DND-41 (cell line): ENCODE measurements around the gene RAB33B.
"Not testable (repeated sequence)": the region's sequence is repeated elsewhere in the genome, so short reads cannot be mapped to it uniquely, and the experiment has no call there.

Experiments
- ATAC-seq: fragments of 200-7000 bp; cut with Tn5 transposase; 3 replicates; pipeline ENCODE4 v1.9.1; 2021; ENCODE audit warnings: low read depth; ENCODE audit not compliant: insufficient read depth
- DNase-seq: peaks from one replicate; pipeline ENCODE4 v3.0.0-alpha.2; 2020
- H2AFZ ChIP-seq: 2 replicates; pipeline ENCODE4 v1.6.0; 2012; ENCODE audit warnings: low read depth, low read length
- H3K27ac ChIP-seq: 2 replicates; pipeline ENCODE4 v1.5.1; 2012; ENCODE audit warnings: low read length, inconsistent platforms
- H3K27me3 ChIP-seq: fragments of 200-600 bp; sonication (generic); 2 replicates; pipeline ENCODE4 v1.6.0; 2012; ENCODE audit warnings: low read length, mild to moderate bottlenecking, inconsistent platforms; ENCODE audit not compliant: insufficient read depth, poor library complexity
- H3K36me3 ChIP-seq: 2 replicates; pipeline ENCODE4 v1.5.1; 2012; ENCODE audit warnings: low read length, inconsistent platforms; ENCODE audit not compliant: insufficient read depth
- H3K4me1 ChIP-seq: 2 replicates; pipeline ENCODE4 v1.5.1; 2012; ENCODE audit warnings: mild to moderate bottlenecking, low read length; ENCODE audit not compliant: insufficient read depth
- H3K4me2 ChIP-seq: 2 replicates; pipeline ENCODE4 v1.6.0; 2012; ENCODE audit warnings: mild to moderate bottlenecking, moderate library complexity, low read length, inconsistent platforms; ENCODE audit not compliant: insufficient read depth
- H3K4me3 ChIP-seq, 2 experiments: fragments of 200-600 bp in 1 of 2; shearing (Covaris generic) in 1 of 2; 2 replicates each; pipeline ENCODE4 v1.5.1; 2012 to 2016; ENCODE audit warnings: inconsistent platforms in 2 of 2, low read length in 2 of 2, mild to moderate bottlenecking in 2 of 2, low read depth in 1 of 2, moderate library complexity in 1 of 2
- H3K79me2 ChIP-seq: 2 replicates; pipeline ENCODE4 v1.6.0; 2012; ENCODE audit warnings: low read length, inconsistent platforms; ENCODE audit not compliant: insufficient read depth
- H3K9ac ChIP-seq: 2 replicates; pipeline ENCODE4 v1.6.0; 2012; ENCODE audit warnings: low read depth, mild to moderate bottlenecking, inconsistent platforms, low read length, moderate library complexity
- H3K9me3 ChIP-seq: 2 replicates; pipeline ENCODE4 v1.5.1; 2012; ENCODE audit warnings: low read length, moderate library complexity, mild to moderate bottlenecking, inconsistent platforms; ENCODE audit not compliant: insufficient read depth, severe bottlenecking
- H4K20me1 ChIP-seq: 2 replicates; pipeline ENCODE4 v1.6.0; 2012; ENCODE audit warnings: low read length; ENCODE audit not compliant: insufficient read depth
- CTCF ChIP-seq: IDR thresholded peaks from 2 replicates; pipeline ENCODE4 v1.5.1; 2012; ENCODE audit warnings: borderline replicate concordance, low read length, moderate library complexity, mild to moderate bottlenecking; ENCODE audit not compliant: poor library complexity, severe bottlenecking; ENCODE audit errors: extremely low read depth
- EZH2 ChIP-seq: IDR thresholded peaks from 3 replicates; pipeline ENCODE4 v1.6.1; 2012; ENCODE audit warnings: borderline replicate concordance, low read depth, mild to moderate bottlenecking, moderate library complexity, low read length, inconsistent platforms; ENCODE audit not compliant: severe bottlenecking

RAB33B gene

DNA sequence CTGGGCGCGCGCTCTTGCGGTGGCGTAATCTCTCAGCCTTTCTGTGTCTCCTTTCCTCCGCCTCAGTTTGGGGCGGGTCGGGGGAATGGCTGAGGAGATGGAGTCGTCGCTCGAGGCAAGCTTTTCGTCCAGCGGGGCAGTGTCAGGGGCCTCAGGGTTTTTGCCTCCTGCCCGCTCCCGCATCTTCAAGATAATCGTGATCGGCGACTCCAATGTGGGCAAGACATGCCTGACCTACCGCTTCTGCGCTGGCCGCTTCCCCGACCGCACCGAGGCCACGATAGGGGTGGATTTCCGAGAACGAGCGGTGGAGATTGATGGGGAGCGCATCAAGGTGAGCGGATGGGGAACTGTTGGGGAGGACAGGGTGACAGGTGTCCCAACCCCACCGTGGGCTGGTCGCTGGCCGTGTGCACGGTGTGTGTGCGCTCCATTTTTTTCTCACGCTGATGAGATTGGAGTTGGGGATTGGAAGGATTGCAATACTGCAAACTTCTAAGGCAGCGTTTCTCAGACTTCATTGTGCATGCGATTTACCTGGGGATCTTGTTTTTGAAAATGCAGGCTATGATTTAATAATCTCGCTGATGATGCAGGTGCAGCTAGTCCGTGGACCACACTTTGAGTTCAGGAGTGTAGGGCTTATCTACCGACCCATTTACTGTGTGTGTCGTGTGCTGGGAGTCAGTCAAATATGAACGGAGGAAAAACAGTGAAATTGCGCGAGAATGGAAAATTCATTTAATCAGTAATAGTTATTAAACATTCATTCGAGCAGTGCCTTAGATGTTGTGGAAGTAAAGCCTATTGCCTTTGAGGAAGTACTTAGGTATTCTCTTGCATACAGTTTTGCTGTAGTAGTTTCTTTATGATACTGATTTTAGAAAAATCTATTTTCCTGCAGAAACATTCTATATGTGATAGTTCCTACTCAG is at the start of gene RAB33B:
TSS of gene RAB33B (plus strand) at position 11 of the 935 bp plus-strand sequence. CDS start at position 86, 75 bp downstream.
- ATAC-seq (peak; percentile 0; the same call in 1 of the 3 replicates), DNase-seq (no peak)
- H3K36me3 ChIP-seq, result no peaks in the 10 kb centered on the region; the same call in 1 of the 2 replicates
- H3K9me3 ChIP-seq, result no peaks in the 10 kb centered on the region
- peak within 1 kb of the TSS; percentile 81 for H3K9ac ChIP-seq
- H2AFZ ChIP-seq, result peak within 1 kb of the TSS; percentile 96
- H3K4me2 ChIP-seq, result peak within 1 kb of the TSS; percentile 87
- peaks cover 50% of the 10 kb centered on the region for H3K4me1 ChIP-seq
- peak within 1 kb of the TSS; percentile 63 to 88 for H3K4me3 ChIP-seq
- H4K20me1 ChIP-seq, result no peaks in the 10 kb centered on the region
- peaks cover 45% of the 10 kb centered on the region for H3K79me2 ChIP-seq
- H3K27me3 ChIP-seq, result no peaks in the 10 kb centered on the region
- H3K27ac ChIP-seq, result peak within 1 kb of the TSS; percentile 84
- TF ChIP-seq CTCF (no peak), EZH2 (no peak)

- no peaks in the 10 kb centered on the region for H3K79me2 ChIP-seq
- ATAC-seq, result no peak
- no peaks in the 10 kb centered on the region for H3K9me3 ChIP-seq
Observed at GRCh38 chr4:139410312-139410711, 43.6 kb upstream of the RAB33B start.

GRCh38 chr4:139414671-139415210 is 39.2 kb upstream of the RAB33B start:
- not testable (repeated sequence) for H4K20me1 ChIP-seq, H3K27ac ChIP-seq, DNase-seq, H3K79me2 ChIP-seq, H3K9ac ChIP-seq, H3K9me3 ChIP-seq, ATAC-seq, H3K27me3 ChIP-seq, H3K4me1 ChIP-seq, H3K36me3 ChIP-seq, H3K4me3 ChIP-seq, H2AFZ ChIP-seq, H3K4me2 ChIP-seq

More at GRCh38 chr4:139410312-139410711, 43.6 kb upstream of the RAB33B start:
- Histone ChIP-seq H3K4me1 (no peaks in the 10 kb centered on the region), H3K36me3 (no peaks in the 10 kb centered on the region), H3K4me3 (no peak overlapping the region), H4K20me1 (no peaks in the 10 kb centered on the region), H3K27ac (no peak overlapping the region), H3K9ac (no peak overlapping the region), H3K4me2 (no peak overlapping the region), H3K27me3 (no peaks in the 10 kb centered on the region), H2AFZ (no peak overlapping the region)
- TF ChIP-seq CTCF (no peak), EZH2 (no peak)
- DNase-seq, result no peak

GRCh38 chr4:139416073-139416673 is 37.7 kb upstream of the RAB33B start:
- ATAC-seq, result peak; percentile 65
- Histone ChIP-seq H3K4me1 (peaks cover 9% of the 10 kb centered on the region), H4K20me1 (no peaks in the 10 kb centered on the region), H2AFZ (no peak overlapping the region), H3K36me3 (no peaks in the 10 kb centered on the region), H3K79me2 (no peaks in the 10 kb centered on the region), H3K4me3 (no peak overlapping the region), H3K9me3 (peaks cover 3% of the 10 kb centered on the region), H3K27me3 (no peaks in the 10 kb centered on the region), H3K27ac (no peak overlapping the region), H3K9ac (no peak overlapping the region), H3K4me2 (no peak overlapping the region)
- TF ChIP-seq CTCF (peak; percentile 68), EZH2 (no peak)
- DNase-seq, result no peak
